ENCODE data around the gene KCNMA1. TPM values are rescaled to one million over a fixed set of nuclear protein-coding genes. Genes with fewer than 3 reads are reported as not detected.

The KCNMA1 gene
- total RNA-seq, 2 donors from 2014 or later: 29.1 to 37.9 TPM

GRCh38 chr10:77653210-77653609 lies 15.6 kb upstream of the KCNMA1 start:
- TF ChIP-seq POLR2AphosphoS5 (IDR thresholded peaks at IDR 0.05): no peak
- TF ChIP-seq POLR2A (IDR thresholded peaks at IDR 0.05): no peak
- no peak for TF ChIP-seq CTCF (IDR thresholded peaks at IDR 0.05)
- no peaks in the 10 kb centered on the region for H3K27me3 ChIP-seq (replicated peaks; ENCODE audit: insufficient read depth)

GRCh38 chr10:77649333-77650331 lies 12.0 kb upstream of the KCNMA1 start:
- intact Hi-C loops (cut with DNase I): no loop called here
- 87% methylated on average over 8 of the region's 8 CpGs for WGBS

More at GRCh38 chr10:77653210-77653609, 15.6 kb upstream of the KCNMA1 start:
- intact Hi-C loops (cut with DNase I): no loop called here
- H3K27ac ChIP-seq: no peak overlapping the region
- H3K9me3 ChIP-seq: no peaks in the 10 kb centered on the region
- no peaks in the 10 kb centered on the region for H3K36me3 ChIP-seq
- H3K4me3 ChIP-seq: no peak overlapping the region
- DNase-seq (ENCODE audit: low spot score): no peak
- H3K4me1 ChIP-seq (replicated peaks): no peaks in the 10 kb centered on the region

GRCh38 chr10:77648472-77648871 lies 10.9 kb upstream of the KCNMA1 start:
- TF ChIP-seq CTCF (IDR thresholded peaks at IDR 0.05) (no peak), POLR2A (IDR thresholded peaks at IDR 0.05) (no peak), POLR2AphosphoS5 (IDR thresholded peaks at IDR 0.05) (no peak)
- WGBS: 37% methylated on average over 1 of the region's 1 CpG
- Histone ChIP-seq H3K4me1 (replicated peaks) (no peaks in the 10 kb centered on the region), H3K36me3 (no peaks in the 10 kb centered on the region), H3K27ac (no peak overlapping the region), H3K9me3 (no peaks in the 10 kb centered on the region), H3K27me3 (replicated peaks; ENCODE audit: insufficient read depth) (no peaks in the 10 kb centered on the region), H3K4me3 (no peak overlapping the region)
- no peak for DNase-seq (ENCODE audit: low spot score)
- intact Hi-C loops (cut with DNase I): no loop called here

More at GRCh38 chr10:77649333-77650331, 12.0 kb upstream of the KCNMA1 start:
- Histone ChIP-seq H3K36me3 (no peaks in the 10 kb centered on the region), H3K9me3 (no peaks in the 10 kb centered on the region), H3K27me3 (replicated peaks; ENCODE audit: insufficient read depth) (no peaks in the 10 kb centered on the region), H3K4me1 (replicated peaks) (no peaks in the 10 kb centered on the region), H3K27ac (no peak overlapping the region), H3K4me3 (no peak overlapping the region)
- TF ChIP-seq POLR2A (IDR thresholded peaks at IDR 0.05) (no peak), CTCF (IDR thresholded peaks at IDR 0.05) (no peak), POLR2AphosphoS5 (IDR thresholded peaks at IDR 0.05) (no peak)
- no peak for DNase-seq (ENCODE audit: low spot score)

- H3K4me3 ChIP-seq: no peak overlapping the region
- no peaks in the 10 kb centered on the region for H3K27me3 ChIP-seq (replicated peaks; ENCODE audit: insufficient read depth)
- H3K36me3 ChIP-seq: no peaks in the 10 kb centered on the region
- no peaks in the 10 kb centered on the region for H3K9me3 ChIP-seq
- DNase-seq (ENCODE audit: low spot score): no peak
- WGBS: 91% methylated on average over 4 of the region's 4 CpGs
- TF ChIP-seq CTCF (IDR thresholded peaks at IDR 0.05): no peak
- no peak for TF ChIP-seq POLR2A (IDR thresholded peaks at IDR 0.05)
- no peak for TF ChIP-seq POLR2AphosphoS5 (IDR thresholded peaks at IDR 0.05)
- no peak overlapping the region for H3K27ac ChIP-seq
- H3K4me1 ChIP-seq (replicated peaks): no peaks in the 10 kb centered on the region
- intact Hi-C loops (cut with DNase I): no loop called here
Observed at GRCh38 chr10:77647543-77648293, 10.1 kb upstream of the KCNMA1 start.
